GM23338 (cell line): ENCODE data around the gene HDAC3. TPM values are rescaled to one million over a fixed set of nuclear protein-coding genes. Genes with fewer than 3 reads are reported as not detected.

Experiments
- ATAC-seq: fragments of 200-7000 bp; cut with Tn5 transposase; 3 replicates; pipeline ENCODE4 v1.9.1; 2020
- DNase-seq: peaks from one replicate; pipeline ENCODE4 v3.0.0-alpha.2; 2015; ENCODE audit warnings: low spot score
- H2AFZ ChIP-seq: fragments of 200-600 bp; sonication (generic); 2 replicates; pipeline ENCODE4 v1.8.0; 2016; ENCODE audit warnings: antibody characterized with exemption, mild to moderate bottlenecking, moderate library complexity
- H3F3A ChIP-seq: fragments of 200-600 bp; sonication (generic); replicated peaks from 2 replicates; pipeline ENCODE4 v1.8.0; 2017; ENCODE audit warnings: antibody characterized with exemption, mixed run types, low read depth
- H3K27ac ChIP-seq: fragments of 200-600 bp; sonication (generic); 2 replicates; pipeline ENCODE4 v1.6.1; 2016; ENCODE audit warnings: low read depth
- H3K27me3 ChIP-seq: fragments of 200-600 bp; sonication (generic); 2 replicates; pipeline ENCODE4 v1.8.0; 2016; ENCODE audit warnings: mild to moderate bottlenecking, mixed run types, moderate library complexity; ENCODE audit not compliant: insufficient read depth
- H3K36me3 ChIP-seq: fragments of 200-600 bp; sonication (generic); 2 replicates; pipeline ENCODE4 v1.8.0; 2016; ENCODE audit warnings: mild to moderate bottlenecking; ENCODE audit not compliant: insufficient read depth
- H3K4me1 ChIP-seq: fragments of 200-600 bp; sonication (generic); 2 replicates; pipeline ENCODE4 v1.8.0; 2016; ENCODE audit warnings: mild to moderate bottlenecking, moderate library complexity; ENCODE audit not compliant: insufficient read depth
- H3K4me2 ChIP-seq: fragments of 200-600 bp; sonication (generic); 2 replicates; pipeline ENCODE4 v1.7.1; 2017; ENCODE audit warnings: mixed run types
- H3K4me3 ChIP-seq: fragments of 200-600 bp; sonication (generic); 2 replicates; pipeline ENCODE4 v1.6.1; 2016; ENCODE audit warnings: mixed run types
- H3K79me2 ChIP-seq: fragments of 200-600 bp; sonication (generic); replicated peaks from 2 replicates; pipeline ENCODE4 v1.8.0; 2017; ENCODE audit warnings: mild to moderate bottlenecking; ENCODE audit not compliant: insufficient read depth
- H3K9me2 ChIP-seq: fragments of 200-600 bp; sonication (generic); 2 replicates; pipeline ENCODE4 v1.8.0; 2017; ENCODE audit not compliant: insufficient read depth
- H4K20me1 ChIP-seq: fragments of 200-600 bp; sonication (generic); replicated peaks from 2 replicates; pipeline ENCODE4 v1.8.0; 2017; ENCODE audit warnings: mild to moderate bottlenecking; ENCODE audit not compliant: insufficient read depth
- H3K27ac Mint-ChIP-seq: 2 replicates; pipeline ENCODE4 v1.8.0; 2020; ENCODE audit warnings: inconsistent platforms, mild to moderate bottlenecking, moderate library complexity, mixed read lengths
- H3K27me3 Mint-ChIP-seq: 3 replicates; pipeline ENCODE4 v1.8.0; 2022; ENCODE audit warnings: low read depth, mild to moderate bottlenecking, moderate library complexity, mixed read lengths, inconsistent platforms; ENCODE audit not compliant: insufficient read depth, poor library complexity
- H3K36me3 Mint-ChIP-seq: 3 replicates; pipeline ENCODE4 v1.8.0; 2021; ENCODE audit warnings: low read depth, mild to moderate bottlenecking, inconsistent platforms, moderate library complexity, mixed read lengths
- H3K4me1 Mint-ChIP-seq: 3 replicates; pipeline ENCODE4 v1.8.0; 2020; ENCODE audit warnings: mild to moderate bottlenecking, inconsistent platforms, mixed read lengths
- H3K4me3 Mint-ChIP-seq: 3 replicates; pipeline ENCODE4 v1.8.0; 2021; ENCODE audit warnings: moderate library complexity, mild to moderate bottlenecking, inconsistent platforms, mixed read lengths
- H3K9me3 Mint-ChIP-seq: 3 replicates; pipeline ENCODE4 v1.8.0; 2020; ENCODE audit warnings: moderate library complexity, mild to moderate bottlenecking, inconsistent platforms, mixed read lengths
- EZH2phosphoT487 ChIP-seq: fragments of 200-600 bp; sonication (generic); IDR thresholded peaks from one replicate; pipeline ENCODE4 v1.8.1; 2018; ENCODE audit warnings: antibody characterized with exemption; ENCODE audit not compliant: unreplicated experiment
- POLR2AphosphoS5 ChIP-seq: IDR thresholded peaks from 2 replicates; pipeline ENCODE4 v1.6.1; 2016; ENCODE audit warnings: antibody characterized with exemption, low read depth
- polyA plus RNA-seq: library from polyadenylated mRNA; unstranded; fragments of >200 nt; fragmentation: Nextera tagmentation; extraction: Ambion mirVana; gene quantifications from 2 replicates; pipeline ENCODE4 v1.2.1, GENCODE V29; 2016
- total RNA-seq: library from RNA; depleted of rRNA; stranded (reverse); fragments of >200 nt; shearing (Covaris generic); gene quantifications from 2 replicates; pipeline ENCODE4 v1.2.3, GENCODE V29; 2014
- TF ChIP-seq, protein P1 (sequence below): fragments of 250-450 bp; sonication (Bioruptor Pico); IDR thresholded peaks from 2 replicates; pipeline ENCODE4 v1.5.0; 2020; ENCODE audit warnings: mild to moderate bottlenecking, moderate library complexity
- TF ChIP-seq, protein P2 (sequence below): IDR thresholded peaks from 2 replicates; pipeline ENCODE4 v1.6.1; 2016; ENCODE audit warnings: antibody characterized with exemption
- TF ChIP-seq, protein P3 (sequence below): IDR thresholded peaks from one replicate; pipeline ENCODE4 v1.6.1; 2018; ENCODE audit warnings: antibody characterized with exemption; ENCODE audit not compliant: unreplicated experiment

Gene HDAC3
- total and polyA plus RNA-seq, 2 experiments from 2014 or later, result 59.2 to 90.0 TPM

DNA sequence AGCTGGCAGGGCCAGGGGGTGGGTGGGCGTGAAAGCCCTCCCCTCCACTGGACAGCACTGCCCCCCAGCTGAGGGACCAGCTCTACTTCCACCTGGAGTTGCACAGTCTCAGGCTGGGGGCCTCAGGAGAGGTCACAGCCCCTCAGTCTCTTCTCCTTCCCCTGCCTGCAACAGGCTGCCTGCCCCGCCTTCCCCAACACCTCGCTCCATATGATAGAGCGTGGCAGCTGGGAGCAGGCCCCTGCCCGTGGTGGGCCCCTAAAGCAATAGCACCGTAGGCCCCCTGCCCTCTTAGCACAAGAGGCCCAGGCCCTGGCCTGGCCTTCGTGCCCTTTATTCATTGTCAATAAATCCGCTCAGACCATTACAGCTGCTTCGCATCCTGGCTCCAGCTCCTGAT, 4.0 kb upstream of the HDAC3 start:
- Mint-ChIP-seq H3K27me3 (peaks cover 8% of the 10 kb centered on the region), H3K4me1 (peaks cover 23% of the 10 kb centered on the region), H3K27ac (0 out of 2 replicates have a peak overlapping the region, but pooled peaks have one; percentile 8), H3K36me3 (peaks cover 38% of the 10 kb centered on the region), H3K4me3 (no peak overlapping the region), H3K9me3 (no peaks in the 10 kb centered on the region)
- Histone ChIP-seq H3K4me3 (no peak overlapping the region), H3K36me3 (0 out of 2 replicates have a peak, but pooled peaks cover 3% of the 10 kb centered on the region), H3F3A (0 out of 2 replicates have a peak, but pooled peaks cover 10% of the 10 kb centered on the region), H3K4me2 (no peak overlapping the region), H2AFZ (no peak overlapping the region), H3K27ac (no peak overlapping the region), H4K20me1 (peaks cover 7% of the 10 kb centered on the region), H3K4me1 (peaks cover 12% of the 10 kb centered on the region), H3K27me3 (peaks cover 3% of the 10 kb centered on the region; the same call in 1 of the 2 replicates), H3K9me2 (no peaks in the 10 kb centered on the region), H3K79me2 (peaks cover 9% of the 10 kb centered on the region)
- DNase-seq (no peak), ATAC-seq (no peak)
- no peak for TF ChIP-seq POLR2AphosphoS5
- TF ChIP-seq, protein P1, sequence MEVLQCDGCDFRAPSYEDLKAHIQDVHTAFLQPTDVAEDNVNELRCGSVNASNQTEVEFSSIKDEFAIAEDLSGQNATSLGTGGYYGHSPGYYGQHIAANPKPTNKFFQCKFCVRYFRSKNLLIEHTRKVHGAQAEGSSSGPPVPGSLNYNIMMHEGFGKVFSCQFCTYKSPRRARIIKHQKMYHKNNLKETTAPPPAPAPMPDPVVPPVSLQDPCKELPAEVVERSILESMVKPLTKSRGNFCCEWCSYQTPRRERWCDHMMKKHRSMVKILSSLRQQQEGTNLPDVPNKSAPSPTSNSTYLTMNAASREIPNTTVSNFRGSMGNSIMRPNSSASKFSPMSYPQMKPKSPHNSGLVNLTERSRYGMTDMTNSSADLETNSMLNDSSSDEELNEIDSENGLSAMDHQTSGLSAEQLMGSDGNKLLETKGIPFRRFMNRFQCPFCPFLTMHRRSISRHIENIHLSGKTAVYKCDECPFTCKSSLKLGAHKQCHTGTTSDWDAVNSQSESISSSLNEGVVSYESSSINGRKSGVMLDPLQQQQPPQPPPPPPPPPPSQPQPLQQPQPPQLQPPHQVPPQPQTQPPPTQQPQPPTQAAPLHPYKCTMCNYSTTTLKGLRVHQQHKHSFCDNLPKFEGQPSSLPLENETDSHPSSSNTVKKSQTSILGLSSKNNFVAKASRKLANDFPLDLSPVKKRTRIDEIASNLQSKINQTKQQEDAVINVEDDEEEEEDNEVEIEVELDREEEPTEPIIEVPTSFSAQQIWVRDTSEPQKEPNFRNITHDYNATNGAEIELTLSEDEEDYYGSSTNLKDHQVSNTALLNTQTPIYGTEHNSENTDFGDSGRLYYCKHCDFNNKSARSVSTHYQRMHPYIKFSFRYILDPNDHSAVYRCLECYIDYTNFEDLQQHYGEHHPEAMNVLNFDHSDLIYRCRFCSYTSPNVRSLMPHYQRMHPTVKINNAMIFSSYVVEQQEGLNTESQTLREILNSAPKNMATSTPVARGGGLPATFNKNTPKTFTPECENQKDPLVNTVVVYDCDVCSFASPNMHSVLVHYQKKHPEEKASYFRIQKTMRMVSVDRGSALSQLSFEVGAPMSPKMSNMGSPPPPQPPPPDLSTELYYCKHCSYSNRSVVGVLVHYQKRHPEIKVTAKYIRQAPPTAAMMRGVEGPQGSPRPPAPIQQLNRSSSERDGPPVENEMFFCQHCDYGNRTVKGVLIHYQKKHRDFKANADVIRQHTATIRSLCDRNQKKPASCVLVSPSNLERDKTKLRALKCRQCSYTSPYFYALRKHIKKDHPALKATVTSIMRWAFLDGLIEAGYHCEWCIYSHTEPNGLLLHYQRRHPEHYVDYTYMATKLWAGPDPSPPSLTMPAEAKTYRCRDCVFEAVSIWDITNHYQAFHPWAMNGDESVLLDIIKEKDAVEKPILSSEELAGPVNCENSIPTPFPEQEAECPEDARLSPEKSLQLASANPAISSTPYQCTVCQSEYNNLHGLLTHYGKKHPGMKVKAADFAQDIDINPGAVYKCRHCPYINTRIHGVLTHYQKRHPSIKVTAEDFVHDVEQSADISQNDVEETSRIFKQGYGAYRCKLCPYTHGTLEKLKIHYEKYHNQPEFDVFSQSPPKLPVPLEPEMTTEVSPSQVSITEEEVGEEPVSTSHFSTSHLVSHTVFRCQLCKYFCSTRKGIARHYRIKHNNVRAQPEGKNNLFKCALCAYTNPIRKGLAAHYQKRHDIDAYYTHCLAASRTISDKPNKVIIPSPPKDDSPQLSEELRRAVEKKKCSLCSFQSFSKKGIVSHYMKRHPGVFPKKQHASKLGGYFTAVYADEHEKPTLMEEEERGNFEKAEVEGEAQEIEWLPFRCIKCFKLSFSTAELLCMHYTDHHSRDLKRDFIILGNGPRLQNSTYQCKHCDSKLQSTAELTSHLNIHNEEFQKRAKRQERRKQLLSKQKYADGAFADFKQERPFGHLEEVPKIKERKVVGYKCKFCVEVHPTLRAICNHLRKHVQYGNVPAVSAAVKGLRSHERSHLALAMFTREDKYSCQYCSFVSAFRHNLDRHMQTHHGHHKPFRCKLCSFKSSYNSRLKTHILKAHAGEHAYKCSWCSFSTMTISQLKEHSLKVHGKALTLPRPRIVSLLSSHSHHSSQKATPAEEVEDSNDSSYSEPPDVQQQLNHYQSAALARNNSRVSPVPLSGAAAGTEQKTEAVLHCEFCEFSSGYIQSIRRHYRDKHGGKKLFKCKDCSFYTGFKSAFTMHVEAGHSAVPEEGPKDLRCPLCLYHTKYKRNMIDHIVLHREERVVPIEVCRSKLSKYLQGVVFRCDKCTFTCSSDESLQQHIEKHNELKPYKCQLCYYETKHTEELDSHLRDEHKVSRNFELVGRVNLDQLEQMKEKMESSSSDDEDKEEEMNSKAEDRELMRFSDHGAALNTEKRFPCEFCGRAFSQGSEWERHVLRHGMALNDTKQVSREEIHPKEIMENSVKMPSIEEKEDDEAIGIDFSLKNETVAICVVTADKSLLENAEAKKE, result no peak

DNA sequence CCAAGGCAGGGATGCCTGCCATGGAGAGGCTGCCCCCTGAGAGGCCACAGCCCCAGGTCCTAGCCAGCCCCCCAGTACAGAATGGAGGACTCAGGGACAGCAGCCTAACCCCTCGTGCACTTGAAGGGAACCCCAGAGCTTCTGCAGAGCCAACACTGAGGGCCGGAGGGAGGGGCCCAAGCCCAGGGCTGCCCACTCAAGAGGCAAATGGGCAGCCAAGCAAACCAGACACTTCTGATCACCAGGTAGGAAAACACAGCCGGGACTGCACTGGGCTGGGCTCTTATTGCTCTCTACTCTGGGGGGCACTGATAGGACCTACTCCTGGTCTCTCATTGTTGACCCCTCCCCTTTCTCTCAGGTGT, 3.4 kb upstream of the HDAC3 start:
- Mint-ChIP-seq H3K9me3 (no peaks in the 10 kb centered on the region), H3K4me1 (peaks cover 29% of the 10 kb centered on the region), H3K4me3 (no peak overlapping the region), H3K27me3 (peaks cover 8% of the 10 kb centered on the region), H3K36me3 (peaks cover 37% of the 10 kb centered on the region), H3K27ac (no peak overlapping the region)
- 0 out of 2 replicates have a peak, but pooled peaks cover 3% of the 10 kb centered on the region for H3K36me3 ChIP-seq
- H3K27ac ChIP-seq, result no peak overlapping the region
- ATAC-seq (no peak), DNase-seq (no peak)
- H3K4me3 ChIP-seq, result no peak overlapping the region
- H2AFZ ChIP-seq, result no peak overlapping the region
- H4K20me1 ChIP-seq, result peaks cover 14% of the 10 kb centered on the region
- H3K4me1 ChIP-seq, result peaks cover 19% of the 10 kb centered on the region
- H3F3A ChIP-seq, result 0 out of 2 replicates have a peak, but pooled peaks cover 13% of the 10 kb centered on the region
- H3K4me2 ChIP-seq, result no peak overlapping the region
- peaks cover 16% of the 10 kb centered on the region for H3K79me2 ChIP-seq
- H3K27me3 ChIP-seq, result peaks cover 3% of the 10 kb centered on the region; the same call in 1 of the 2 replicates
- H3K9me2 ChIP-seq, result no peaks in the 10 kb centered on the region
- TF ChIP-seq, protein P2, sequence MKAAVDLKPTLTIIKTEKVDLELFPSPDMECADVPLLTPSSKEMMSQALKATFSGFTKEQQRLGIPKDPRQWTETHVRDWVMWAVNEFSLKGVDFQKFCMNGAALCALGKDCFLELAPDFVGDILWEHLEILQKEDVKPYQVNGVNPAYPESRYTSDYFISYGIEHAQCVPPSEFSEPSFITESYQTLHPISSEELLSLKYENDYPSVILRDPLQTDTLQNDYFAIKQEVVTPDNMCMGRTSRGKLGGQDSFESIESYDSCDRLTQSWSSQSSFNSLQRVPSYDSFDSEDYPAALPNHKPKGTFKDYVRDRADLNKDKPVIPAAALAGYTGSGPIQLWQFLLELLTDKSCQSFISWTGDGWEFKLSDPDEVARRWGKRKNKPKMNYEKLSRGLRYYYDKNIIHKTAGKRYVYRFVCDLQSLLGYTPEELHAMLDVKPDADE, result no peak
- TF ChIP-seq EZH2phosphoT487, result no peak
- TF ChIP-seq, protein P3, sequence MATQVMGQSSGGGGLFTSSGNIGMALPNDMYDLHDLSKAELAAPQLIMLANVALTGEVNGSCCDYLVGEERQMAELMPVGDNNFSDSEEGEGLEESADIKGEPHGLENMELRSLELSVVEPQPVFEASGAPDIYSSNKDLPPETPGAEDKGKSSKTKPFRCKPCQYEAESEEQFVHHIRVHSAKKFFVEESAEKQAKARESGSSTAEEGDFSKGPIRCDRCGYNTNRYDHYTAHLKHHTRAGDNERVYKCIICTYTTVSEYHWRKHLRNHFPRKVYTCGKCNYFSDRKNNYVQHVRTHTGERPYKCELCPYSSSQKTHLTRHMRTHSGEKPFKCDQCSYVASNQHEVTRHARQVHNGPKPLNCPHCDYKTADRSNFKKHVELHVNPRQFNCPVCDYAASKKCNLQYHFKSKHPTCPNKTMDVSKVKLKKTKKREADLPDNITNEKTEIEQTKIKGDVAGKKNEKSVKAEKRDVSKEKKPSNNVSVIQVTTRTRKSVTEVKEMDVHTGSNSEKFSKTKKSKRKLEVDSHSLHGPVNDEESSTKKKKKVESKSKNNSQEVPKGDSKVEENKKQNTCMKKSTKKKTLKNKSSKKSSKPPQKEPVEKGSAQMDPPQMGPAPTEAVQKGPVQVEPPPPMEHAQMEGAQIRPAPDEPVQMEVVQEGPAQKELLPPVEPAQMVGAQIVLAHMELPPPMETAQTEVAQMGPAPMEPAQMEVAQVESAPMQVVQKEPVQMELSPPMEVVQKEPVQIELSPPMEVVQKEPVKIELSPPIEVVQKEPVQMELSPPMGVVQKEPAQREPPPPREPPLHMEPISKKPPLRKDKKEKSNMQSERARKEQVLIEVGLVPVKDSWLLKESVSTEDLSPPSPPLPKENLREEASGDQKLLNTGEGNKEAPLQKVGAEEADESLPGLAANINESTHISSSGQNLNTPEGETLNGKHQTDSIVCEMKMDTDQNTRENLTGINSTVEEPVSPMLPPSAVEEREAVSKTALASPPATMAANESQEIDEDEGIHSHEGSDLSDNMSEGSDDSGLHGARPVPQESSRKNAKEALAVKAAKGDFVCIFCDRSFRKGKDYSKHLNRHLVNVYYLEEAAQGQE, result no peak
